IMR-90 (cell line): ENCODE data around the gene BPIFB1. TPM values are rescaled to one million over a fixed set of nuclear protein-coding genes. Genes with fewer than 3 reads are reported as not detected.

ENCODE experiments used
- ATAC-seq: fragments of 200-7000 bp; cut with Tn5 transposase; 2 replicates; pipeline ENCODE4 v1.9.1; 2020; ENCODE audit warnings: low read depth, mild to moderate bottlenecking, moderate library complexity
- BruUV-seq: library from RNA; stranded (reverse); fragments of 400-500 nt; replicated peaks from 2 replicates; lab custom pipeline; 2021; lab: Mats Ljungman, UMichigan
- CTCF ChIA-PET: fragments of 300-600 bp; formaldehyde crosslinking; extraction: SDS; loops from one replicate; lab custom pipeline; 2021; ENCODE audit warnings: antibody characterized with exemption; lab: Yijun Ruan, JAX
- POLR2A ChIA-PET: fragments of 300-600 bp; sonication (Branson Sonifier 250); formaldehyde crosslinking; loops from one replicate; lab custom pipeline; 2022; ENCODE audit warnings: antibody characterized with exemption; ENCODE audit not compliant: unreplicated experiment; lab: Charles Lee
- DNase-seq: peaks from one replicate; pipeline ENCODE4 v3.0.0; 2013
- H2AFZ ChIP-seq: replicated peaks from 2 replicates; pipeline ENCODE3; 2013; ENCODE audit warnings: low read length, mild to moderate bottlenecking; ENCODE audit not compliant: poor library complexity
- H2AK5ac ChIP-seq: 2 replicates; pipeline ENCODE4 v1.6.1; 2013; ENCODE audit warnings: low read depth, low read length, inconsistent platforms
- H2AK9ac ChIP-seq: replicated peaks from 2 replicates; pipeline ENCODE3; 2013; ENCODE audit warnings: mild to moderate bottlenecking, low read depth, low read length, moderate library complexity; ENCODE audit not compliant: poor library complexity
- H2BK120ac ChIP-seq: 2 replicates; pipeline ENCODE4 v1.6.1; 2013; ENCODE audit warnings: low read depth, low read length, inconsistent platforms
- H2BK15ac ChIP-seq: 3 replicates; pipeline ENCODE4 v1.6.1; 2013; ENCODE audit warnings: low read depth, low read length, inconsistent platforms
- H2BK20ac ChIP-seq: 2 replicates; pipeline ENCODE4 v1.6.1; 2013; ENCODE audit warnings: low read depth, mild to moderate bottlenecking, inconsistent platforms, low read length, moderate library complexity
- H2BK5ac ChIP-seq: 2 replicates; pipeline ENCODE4 v1.6.1; 2013; ENCODE audit warnings: mild to moderate bottlenecking, low read depth, low read length, inconsistent platforms; ENCODE audit not compliant: poor library complexity, severe bottlenecking
- H3K14ac ChIP-seq: replicated peaks from 2 replicates; pipeline ENCODE4 v1.6.1; 2013; ENCODE audit warnings: low read depth, low read length, inconsistent platforms
- H3K18ac ChIP-seq: 2 replicates; pipeline ENCODE4 v1.6.1; 2013; ENCODE audit warnings: low read depth, low read length, control low read depth
- H3K23ac ChIP-seq: 2 replicates; pipeline ENCODE4 v1.6.1; 2013; ENCODE audit warnings: low read depth, low read length, inconsistent platforms
- H3K27ac ChIP-seq: 2 replicates; pipeline ENCODE4 v1.5.1; 2013; ENCODE audit warnings: mild to moderate bottlenecking, control low read depth, low read length; ENCODE audit not compliant: insufficient read depth
- H3K27me3 ChIP-seq: 2 replicates; pipeline ENCODE4 v1.6.1; 2013; ENCODE audit warnings: low read length; ENCODE audit not compliant: control insufficient read depth, insufficient read depth
- H3K36me3 ChIP-seq: 2 replicates; pipeline ENCODE4 v1.6.1; 2013; ENCODE audit warnings: low read length, mixed read lengths; ENCODE audit not compliant: control insufficient read depth, insufficient read depth
- H3K4ac ChIP-seq: 2 replicates; pipeline ENCODE4 v1.6.1; 2013; ENCODE audit warnings: low read depth, low read length, inconsistent platforms
- H3K4me1 ChIP-seq: 2 replicates; pipeline ENCODE4 v1.6.1; 2013; ENCODE audit warnings: low read length, mixed read lengths; ENCODE audit not compliant: control insufficient read depth, insufficient read depth
- H3K4me2 ChIP-seq: 2 replicates; pipeline ENCODE4 v1.6.1; 2013; ENCODE audit warnings: low read depth, mild to moderate bottlenecking, control low read depth, low read length, moderate library complexity
- H3K4me3 ChIP-seq: 2 replicates; pipeline ENCODE4 v1.5.1; 2013; ENCODE audit warnings: low read depth, mild to moderate bottlenecking, control low read depth, low read length, moderate library complexity; ENCODE audit not compliant: insufficient read depth
- H3K56ac ChIP-seq: 2 replicates; pipeline ENCODE4 v1.6.1; 2013; ENCODE audit warnings: low read length, inconsistent platforms; ENCODE audit not compliant: insufficient read depth; ENCODE audit errors: extremely low read depth
- H3K79me1 ChIP-seq, 2 experiments: 2 replicates each; pipeline ENCODE4 v1.6.1; 2013; ENCODE audit warnings: low read length in 2 of 2, inconsistent platforms in 1 of 2, low read depth in 1 of 2
- H3K9ac ChIP-seq: 2 replicates; pipeline ENCODE4 v1.6.1; 2013; ENCODE audit warnings: low read depth, low read length, control low read depth
- H3K9me1 ChIP-seq: 2 replicates; pipeline ENCODE4 v1.6.1; 2013; ENCODE audit warnings: low read length, inconsistent platforms; ENCODE audit not compliant: insufficient read depth
- H3K9me3 ChIP-seq: 2 replicates; pipeline ENCODE4 v1.6.1; 2013; ENCODE audit warnings: low read length; ENCODE audit not compliant: control insufficient read depth, insufficient read depth
- H4K20me1 ChIP-seq: 2 replicates; pipeline ENCODE4 v1.6.1; 2013; ENCODE audit warnings: low read length, inconsistent platforms; ENCODE audit not compliant: insufficient read depth
- H4K5ac ChIP-seq: 2 replicates; pipeline ENCODE4 v1.6.1; 2013; ENCODE audit warnings: mild to moderate bottlenecking, low read depth, low read length, control low read depth
- H4K8ac ChIP-seq, 2 experiments: 2 replicates each; pipeline ENCODE4 v1.6.1; 2013; ENCODE audit warnings: low read depth in 2 of 2, low read length in 2 of 2, control low read depth in 1 of 2, inconsistent platforms in 1 of 2
- H4K91ac ChIP-seq: 2 replicates; pipeline ENCODE4 v1.6.1; 2013; ENCODE audit warnings: low read depth, low read length, inconsistent platforms; ENCODE audit not compliant: insufficient read depth
- BHLHE40 ChIP-seq: fragments of 150-350 bp; IDR thresholded peaks from 2 replicates; pipeline ENCODE4 v1.6.1; 2016; ENCODE audit warnings: mild to moderate bottlenecking, low read depth, low read length
- CEBPB ChIP-seq: IDR thresholded peaks from 2 replicates; pipeline ENCODE4 v1.6.1; 2012; ENCODE audit warnings: low read depth, low read length, improper control_type of control experiment
- CHD1 ChIP-seq: IDR thresholded peaks from 2 replicates; pipeline ENCODE4 v1.6.1; 2012; ENCODE audit warnings: low read depth, low read length, improper control_type of control experiment
- FOS ChIP-seq: fragments of 150-350 bp; IDR thresholded peaks from 2 replicates; pipeline ENCODE4 v1.6.1; 2016; ENCODE audit warnings: low read depth, low read length
- MAFK ChIP-seq: IDR thresholded peaks from 2 replicates; pipeline ENCODE4 v1.6.1; 2012; ENCODE audit warnings: low read depth, low read length, improper control_type of control experiment
- MAZ ChIP-seq: IDR thresholded peaks from 2 replicates; pipeline ENCODE4 v1.6.1; 2012; ENCODE audit warnings: low read depth, mild to moderate bottlenecking, low read length, improper control_type of control experiment, moderate library complexity, borderline replicate concordance
- MXI1 ChIP-seq: IDR thresholded peaks from 2 replicates; pipeline ENCODE4 v1.6.1; 2012; ENCODE audit warnings: low read depth, mild to moderate bottlenecking, low read length, moderate library complexity, borderline replicate concordance
- NFE2L2 ChIP-seq: fragments of 150-350 bp; IDR thresholded peaks from 2 replicates; pipeline ENCODE4 v1.6.1; 2016; ENCODE audit warnings: low read depth, mild to moderate bottlenecking, low read length
- POLR2A ChIP-seq: IDR thresholded peaks from 2 replicates; pipeline ENCODE4 v1.6.1; 2012; ENCODE audit warnings: mild to moderate bottlenecking, low read depth, low read length
- RAD21 ChIP-seq: IDR thresholded peaks from 2 replicates; pipeline ENCODE4 v1.6.1; 2012; ENCODE audit warnings: low read length, improper control_type of control experiment
- RCOR1 ChIP-seq: IDR thresholded peaks from 2 replicates; pipeline ENCODE4 v1.6.1; 2012; ENCODE audit warnings: mild to moderate bottlenecking, low read length, improper control_type of control experiment; ENCODE audit not compliant: insufficient replicate concordance
- RFX5 ChIP-seq: IDR thresholded peaks from 2 replicates; pipeline ENCODE4 v1.8.0; 2012; ENCODE audit warnings: low read depth, mild to moderate bottlenecking, low read length, moderate library complexity
- SMC3 ChIP-seq: fragments of 150-350 bp; IDR thresholded peaks from 2 replicates; pipeline ENCODE4 v1.6.1; 2016; ENCODE audit warnings: low read depth, mild to moderate bottlenecking, antibody characterized with exemption, low read length, moderate library complexity
- WGBS, 2 experiments: methylation state at CpG; one replicate each; pipeline versions ENCODE4 v1.1.5 to v1.1.7; 2013; ENCODE audit warnings: missing lambda C conversion rate in 2 of 2; ENCODE audit not compliant: insufficient read length in 1 of 2; ENCODE audit errors: extremely low coverage in 2 of 2; 5-methylcytosine and 5-hydroxymethylcytosine counted together
- dilution Hi-C: fragments of 300-500 bp; cut with HindIII; formaldehyde crosslinking; loops from one replicate; pipeline ENCODE4 v1.14.3; 2018; ENCODE audit warnings: low sequenced_read_pairs; ENCODE audit not compliant: unreplicated experiment
- in situ Hi-C: fragments of 300-500 bp; cut with MboI; formaldehyde crosslinking; loops from 3 replicates; pipeline ENCODE4 v1.14.3; 2019; ENCODE audit warnings: low sequenced_read_pairs, inconsistent platforms, mixed read lengths
- intact Hi-C: fragments of 100-400 bp; cut with micrococcal nuclease; formaldehyde crosslinking; loops from 2 replicates; pipeline ENCODE4 v1.10.0; 2022
- polyA plus RNA-seq, 3 experiments: library from polyadenylated mRNA; depleted of rRNA; stranded (reverse); fragments of >200 nt; gene quantifications; 2 replicates each; pipeline ENCODE4 v1.2.3, GENCODE V29; 2012; ENCODE audit warnings: low replicate concordance in 1 of 3
- total RNA-seq: library from RNA; depleted of rRNA; stranded (reverse); fragments of >200 nt; gene quantifications from 2 replicates; pipeline ENCODE4 v1.2.3, GENCODE V29; 2012
- TF ChIP-seq, protein P1 (sequence below): fragments of 150-350 bp; IDR thresholded peaks from 2 replicates; pipeline ENCODE4 v1.6.1; 2016; ENCODE audit warnings: low read depth, mild to moderate bottlenecking, low read length, moderate library complexity, borderline replicate concordance
- TF ChIP-seq, protein P2 (sequence below): conservative IDR thresholded peaks from 2 replicates; pipeline ENCODE4 v1.5.1; 2012; ENCODE audit warnings: mild to moderate bottlenecking, low read depth, low read length, improper control_type of control experiment
- TF ChIP-seq, protein P3 (sequence below): fragments of 150-350 bp; IDR thresholded peaks from 2 replicates; pipeline ENCODE4 v1.6.1; 2017; ENCODE audit warnings: mild to moderate bottlenecking, antibody characterized with exemption, low read length, low read depth

The BPIFB1 gene
- total and polyA plus RNA-seq, 2 of the 4 experiments (the other 2 are of a cell fraction) = not detected

DNA sequence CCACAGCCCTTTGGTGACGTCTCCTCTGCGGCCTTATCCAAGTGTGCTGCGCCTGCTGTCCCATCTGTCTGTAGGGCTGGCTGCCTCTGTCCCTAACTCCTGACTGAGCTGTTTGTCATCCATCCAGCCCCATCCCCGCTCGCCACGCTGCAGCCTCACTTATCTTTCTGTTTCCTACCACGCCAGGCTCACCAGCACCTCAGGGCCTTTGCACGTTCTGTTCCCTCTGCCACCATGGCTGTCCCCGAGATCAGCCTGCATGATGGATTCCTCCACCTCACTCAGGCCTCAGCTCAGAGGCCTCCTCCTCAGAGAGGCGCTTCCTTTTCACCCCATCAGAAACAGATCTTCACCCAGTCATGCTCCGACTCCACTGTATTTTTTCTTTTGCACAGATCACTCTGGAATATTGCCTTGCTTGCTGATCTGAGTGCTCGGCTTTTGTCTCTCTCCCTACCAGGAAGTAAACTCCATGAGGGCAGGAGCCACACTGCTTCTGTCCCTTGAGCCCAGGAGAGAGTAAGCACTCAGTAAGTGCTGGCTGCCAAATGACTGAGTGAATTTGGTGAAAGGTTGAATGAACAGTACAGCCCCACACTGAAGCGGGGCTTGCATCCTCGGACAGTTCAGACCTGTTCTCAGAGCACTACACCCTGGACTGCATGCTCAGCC is 34.5 kb downstream of the BPIFB1 start:
- Histone ChIP-seq H3K23ac (no peak overlapping the region), H3K14ac (no peak overlapping the region), H4K20me1 (no peaks in the 10 kb centered on the region), H3K56ac (no peak overlapping the region), H2AFZ (no peak overlapping the region), H3K9ac (no peak overlapping the region), H2BK20ac (no peak overlapping the region), H2BK15ac (no peak overlapping the region), H2BK5ac (no peak overlapping the region), H3K4me1 (no peaks in the 10 kb centered on the region), H3K9me1 (no peaks in the 10 kb centered on the region), H4K5ac (no peak overlapping the region), H2AK9ac (no peak overlapping the region), H3K36me3 (no peaks in the 10 kb centered on the region), H3K9me3 (no peaks in the 10 kb centered on the region), H3K4me2 (no peak overlapping the region), H3K27me3 (peaks cover 41% of the 10 kb centered on the region), H3K18ac (no peak overlapping the region), H3K4ac (no peak overlapping the region), H2BK120ac (no peak overlapping the region), H2AK5ac (no peak overlapping the region), H4K8ac (no peak overlapping the region), H4K91ac (no peak overlapping the region), H3K4me3 (no peak overlapping the region), H3K79me1 (no peaks in the 10 kb centered on the region), H3K27ac (no peak overlapping the region)
- in situ Hi-C loops = no loop called here
- ATAC-seq (no peak), DNase-seq (no peak)
- CTCF ChIA-PET = no interaction called here
- BruUV-seq = no TSS peak
- no peak for TF ChIP-seq MXI1
- TF ChIP-seq, protein P1, sequence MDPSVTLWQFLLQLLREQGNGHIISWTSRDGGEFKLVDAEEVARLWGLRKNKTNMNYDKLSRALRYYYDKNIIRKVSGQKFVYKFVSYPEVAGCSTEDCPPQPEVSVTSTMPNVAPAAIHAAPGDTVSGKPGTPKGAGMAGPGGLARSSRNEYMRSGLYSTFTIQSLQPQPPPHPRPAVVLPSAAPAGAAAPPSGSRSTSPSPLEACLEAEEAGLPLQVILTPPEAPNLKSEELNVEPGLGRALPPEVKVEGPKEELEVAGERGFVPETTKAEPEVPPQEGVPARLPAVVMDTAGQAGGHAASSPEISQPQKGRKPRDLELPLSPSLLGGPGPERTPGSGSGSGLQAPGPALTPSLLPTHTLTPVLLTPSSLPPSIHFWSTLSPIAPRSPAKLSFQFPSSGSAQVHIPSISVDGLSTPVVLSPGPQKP = no peak
- TF ChIP-seq POLR2A = no peak
- no peak for TF ChIP-seq SMC3
- no peak for TF ChIP-seq BHLHE40
- TF ChIP-seq, protein P2, sequence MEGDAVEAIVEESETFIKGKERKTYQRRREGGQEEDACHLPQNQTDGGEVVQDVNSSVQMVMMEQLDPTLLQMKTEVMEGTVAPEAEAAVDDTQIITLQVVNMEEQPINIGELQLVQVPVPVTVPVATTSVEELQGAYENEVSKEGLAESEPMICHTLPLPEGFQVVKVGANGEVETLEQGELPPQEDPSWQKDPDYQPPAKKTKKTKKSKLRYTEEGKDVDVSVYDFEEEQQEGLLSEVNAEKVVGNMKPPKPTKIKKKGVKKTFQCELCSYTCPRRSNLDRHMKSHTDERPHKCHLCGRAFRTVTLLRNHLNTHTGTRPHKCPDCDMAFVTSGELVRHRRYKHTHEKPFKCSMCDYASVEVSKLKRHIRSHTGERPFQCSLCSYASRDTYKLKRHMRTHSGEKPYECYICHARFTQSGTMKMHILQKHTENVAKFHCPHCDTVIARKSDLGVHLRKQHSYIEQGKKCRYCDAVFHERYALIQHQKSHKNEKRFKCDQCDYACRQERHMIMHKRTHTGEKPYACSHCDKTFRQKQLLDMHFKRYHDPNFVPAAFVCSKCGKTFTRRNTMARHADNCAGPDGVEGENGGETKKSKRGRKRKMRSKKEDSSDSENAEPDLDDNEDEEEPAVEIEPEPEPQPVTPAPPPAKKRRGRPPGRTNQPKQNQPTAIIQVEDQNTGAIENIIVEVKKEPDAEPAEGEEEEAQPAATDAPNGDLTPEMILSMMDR = no peak
- no peak for TF ChIP-seq NFE2L2
- TF ChIP-seq RCOR1 = no peak
- no peak for TF ChIP-seq CHD1
- TF ChIP-seq RAD21 = no peak
- TF ChIP-seq FOS = no peak
- TF ChIP-seq MAFK = no peak
- TF ChIP-seq CEBPB = no peak
- TF ChIP-seq MAZ = no peak
- TF ChIP-seq, protein P3, sequence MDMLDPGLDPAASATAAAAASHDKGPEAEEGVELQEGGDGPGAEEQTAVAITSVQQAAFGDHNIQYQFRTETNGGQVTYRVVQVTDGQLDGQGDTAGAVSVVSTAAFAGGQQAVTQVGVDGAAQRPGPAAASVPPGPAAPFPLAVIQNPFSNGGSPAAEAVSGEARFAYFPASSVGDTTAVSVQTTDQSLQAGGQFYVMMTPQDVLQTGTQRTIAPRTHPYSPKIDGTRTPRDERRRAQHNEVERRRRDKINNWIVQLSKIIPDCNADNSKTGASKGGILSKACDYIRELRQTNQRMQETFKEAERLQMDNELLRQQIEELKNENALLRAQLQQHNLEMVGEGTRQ = no peak
- no peak for TF ChIP-seq RFX5
- POLR2A ChIA-PET = no interaction called here
- WGBS, 2 experiments = 69% methylated on average over 7 of the region's 14 CpGs; no CpG with 5 or more reads in 1 of the 2 experiments
- dilution Hi-C loops = no loop called here
- intact Hi-C loops = no loop called here
